Right hindlimb (tissue), 1 donor: Measurements from ENCODE around the gene MTLN.
A peak's percentile ranks its signal among the peaks of the same experiment; 100 is the strongest.
"Not testable (repeated sequence)": the region's sequence is repeated elsewhere in the genome, so short reads cannot be mapped to it uniquely, and the experiment has no call there.

Experiments used
- DNase-seq: peaks from one replicate; pipeline ENCODE4 v3.0.0-alpha.2; 2018

Gene MTLN

GRCh38 chr2:110211938-110212858 lies at the start of gene MTLN:
MTLN (minus strand) TSS chr2:110212547; CDS start chr2:110212525, 22 bp downstream.
- DNase-seq: peak; percentile 88

GRCh38 chr2:110261910-110262309 lies 49.6 kb upstream of the MTLN start:
- not testable (repeated sequence) for DNase-seq

- DNase-seq: peak; percentile 11
Measured at GRCh38 chr2:110248081-110248795, 35.9 kb upstream of the MTLN start.

GRCh38 chr2:110245488-110246435 lies 33.4 kb upstream of the MTLN start:
- not testable (repeated sequence) for DNase-seq

GRCh38 chr2:110243283-110243682 lies 30.9 kb upstream of the MTLN start:
- DNase-seq: not testable (repeated sequence)

GRCh38 chr2:110234514-110234913 lies 22.2 kb upstream of the MTLN start:
- not testable (repeated sequence) for DNase-seq

GRCh38 chr2:110229886-110230285 lies 17.5 kb upstream of the MTLN start:
- DNase-seq: not testable (repeated sequence)

GRCh38 chr2:110222626-110223025 lies 10.3 kb upstream of the MTLN start:
- DNase-seq: not testable (repeated sequence)

GRCh38 chr2:110221938-110222337 lies 9.6 kb upstream of the MTLN start:
- no peak for DNase-seq

- DNase-seq: no peak
Measured at GRCh38 chr2:110220190-110220564, 7.8 kb upstream of the MTLN start.

- no peak for DNase-seq
Measured at GRCh38 chr2:110219496-110220189, 7.3 kb upstream of the MTLN start.

GRCh38 chr2:110218889-110219288 lies 6.5 kb upstream of the MTLN start:
- not testable (repeated sequence) for DNase-seq

GRCh38 chr2:110216803-110217202 lies 4.5 kb upstream of the MTLN start:
- DNase-seq: no peak

GRCh38 chr2:110216199-110216598 lies 3.9 kb upstream of the MTLN start:
- DNase-seq: no peak

- no peak for DNase-seq
Measured at GRCh38 chr2:110215566-110216158, 3.3 kb upstream of the MTLN start.

GRCh38 chr2:110215091-110215490 lies 2.7 kb upstream of the MTLN start:
- no peak for DNase-seq

GRCh38 chr2:110213522-110213921 lies 1.2 kb upstream of the MTLN start:
- not testable (repeated sequence) for DNase-seq

GRCh38 chr2:110205660-110206455 lies 6.5 kb downstream of the MTLN start:
- DNase-seq: no peak

GRCh38 chr2:110204408-110205385 lies 7.7 kb downstream of the MTLN start, which contains the start of gene NPHP1:
NPHP1 (minus strand) TSS chr2:110205013; CDS start chr2:110204968, 45 bp downstream.
- DNase-seq: peak; percentile 94
